Umbilical cord (tissue), 2 donors: ENCODE data around the gene TBCB. TPM values are rescaled to one million over a fixed set of nuclear protein-coding genes. Genes with fewer than 3 reads are reported as not detected.
"Not testable (repeated sequence)": the region's sequence is repeated elsewhere in the genome, so short reads cannot be mapped to it uniquely, and the experiment has no call there.

Experiments
- DNase-seq: peaks from one replicate; pipeline ENCODE4 v3.0.0-alpha.2; 2015; ENCODE audit warnings: low spot score
- total RNA-seq: library from RNA; depleted of rRNA; stranded (reverse); fragments of >200 nt; gene quantifications from one replicate; pipeline ENCODE4 v1.2.3, GENCODE V29; 2014; ENCODE audit warnings: low replicate concordance; ENCODE audit not compliant: insufficient read depth

The TBCB gene, protein sequence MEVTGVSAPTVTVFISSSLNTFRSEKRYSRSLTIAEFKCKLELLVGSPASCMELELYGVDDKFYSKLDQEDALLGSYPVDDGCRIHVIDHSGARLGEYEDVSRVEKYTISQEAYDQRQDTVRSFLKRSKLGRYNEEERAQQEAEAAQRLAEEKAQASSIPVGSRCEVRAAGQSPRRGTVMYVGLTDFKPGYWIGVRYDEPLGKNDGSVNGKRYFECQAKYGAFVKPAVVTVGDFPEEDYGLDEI
- total RNA-seq = 61.6 TPM

DNA sequence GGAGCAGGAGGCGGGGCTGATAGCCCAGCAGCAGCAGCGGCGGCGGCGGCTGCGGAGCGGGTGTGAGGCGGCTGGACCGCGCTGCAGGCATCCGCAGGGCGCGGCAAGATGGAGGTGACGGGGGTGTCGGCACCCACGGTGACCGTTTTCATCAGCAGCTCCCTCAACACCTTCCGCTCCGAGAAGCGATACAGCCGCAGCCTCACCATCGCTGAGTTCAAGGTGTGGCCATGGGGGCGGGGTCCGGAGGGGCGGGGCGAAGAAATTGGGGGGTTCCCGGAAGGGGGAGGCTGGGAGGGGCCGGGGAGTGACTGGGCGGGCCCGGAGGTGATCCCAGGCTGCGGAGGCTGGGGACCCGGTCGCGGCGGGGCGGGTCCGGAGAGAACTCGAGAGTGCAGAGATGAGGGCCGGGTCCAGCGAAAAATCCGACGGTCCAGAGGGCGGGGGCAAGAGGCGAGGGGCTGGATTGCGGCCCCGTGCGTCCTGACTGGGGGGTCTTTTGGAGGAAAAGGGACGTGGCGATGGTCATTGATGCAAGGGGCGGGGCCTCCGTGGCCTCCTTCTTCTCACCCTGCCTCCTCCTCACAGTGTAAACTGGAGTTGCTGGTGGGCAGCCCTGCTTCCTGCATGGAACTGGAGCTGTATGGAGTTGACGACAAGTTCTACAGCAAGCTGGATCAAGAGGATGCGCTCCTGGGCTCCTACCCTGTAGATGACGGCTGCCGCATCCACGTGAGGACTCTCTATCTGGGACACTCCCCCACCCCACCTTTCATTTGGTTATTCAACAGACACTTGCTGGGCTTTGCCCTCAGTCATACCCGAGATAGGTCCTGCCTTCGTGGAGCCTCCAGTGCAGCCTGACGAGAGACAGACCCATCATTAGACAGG lies at the start of gene TBCB:
Gene TBCB, plus strand, starts transcription at position 16 of the 891 bp plus-strand sequence. Its CDS starts 93 bp downstream, at position 109.
- DNase-seq = no peak

DNA sequence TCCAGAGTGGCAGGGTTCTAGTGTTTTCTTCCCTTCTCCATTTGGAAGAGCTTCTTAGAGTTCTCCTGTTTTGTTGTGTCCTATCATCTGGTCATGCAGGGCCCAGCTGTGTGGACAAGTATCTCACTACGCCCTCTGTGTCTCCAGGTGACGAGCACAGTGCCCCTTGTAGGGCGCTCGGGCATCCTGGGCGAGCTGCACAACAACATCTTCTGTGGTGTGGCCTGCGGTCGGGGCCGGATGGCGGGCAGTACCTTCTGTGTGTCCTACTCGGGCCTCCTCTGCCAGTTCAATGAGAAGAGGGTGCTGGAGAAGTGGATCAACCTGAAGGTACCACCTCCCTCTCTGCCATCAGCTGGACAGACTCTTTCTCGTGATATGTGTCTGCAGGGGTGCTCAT lies 47.6 kb upstream of the TBCB start:
- DNase-seq = no peak

DNA sequence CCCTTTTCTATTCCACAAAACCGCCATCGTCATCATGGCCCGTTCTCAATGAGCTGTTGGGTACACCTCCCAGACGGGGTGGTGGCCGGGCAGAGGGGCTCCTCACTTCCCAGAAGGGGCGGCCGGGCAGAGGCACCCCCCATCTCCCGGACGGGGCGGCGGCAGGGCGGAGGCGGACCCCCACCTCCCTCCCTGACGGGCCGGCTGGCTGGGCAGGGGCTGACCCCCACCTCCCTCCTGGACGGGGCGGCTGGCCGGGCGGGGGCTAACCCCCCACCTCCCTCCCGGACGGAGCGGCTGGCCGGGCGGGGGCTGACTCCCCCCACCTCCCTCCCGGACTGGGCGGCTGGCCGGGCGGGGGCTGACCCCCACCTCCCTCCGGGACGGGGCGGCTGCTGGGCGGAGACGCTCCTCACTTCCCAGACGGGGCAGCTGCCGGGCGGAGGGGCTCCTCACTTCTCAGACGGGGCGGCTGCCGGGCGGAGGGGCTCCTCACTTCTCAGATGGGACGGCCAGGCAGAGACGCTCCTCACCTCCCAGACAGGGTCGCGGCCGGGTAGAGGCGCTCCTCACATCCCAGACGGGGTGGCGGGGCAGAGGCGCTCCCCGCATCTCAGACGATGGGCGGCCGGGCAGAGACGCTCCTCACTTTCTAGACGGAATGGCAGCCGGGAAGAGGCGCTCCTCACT lies 46.3 kb upstream of the TBCB start:
- not testable (repeated sequence) for DNase-seq

DNA sequence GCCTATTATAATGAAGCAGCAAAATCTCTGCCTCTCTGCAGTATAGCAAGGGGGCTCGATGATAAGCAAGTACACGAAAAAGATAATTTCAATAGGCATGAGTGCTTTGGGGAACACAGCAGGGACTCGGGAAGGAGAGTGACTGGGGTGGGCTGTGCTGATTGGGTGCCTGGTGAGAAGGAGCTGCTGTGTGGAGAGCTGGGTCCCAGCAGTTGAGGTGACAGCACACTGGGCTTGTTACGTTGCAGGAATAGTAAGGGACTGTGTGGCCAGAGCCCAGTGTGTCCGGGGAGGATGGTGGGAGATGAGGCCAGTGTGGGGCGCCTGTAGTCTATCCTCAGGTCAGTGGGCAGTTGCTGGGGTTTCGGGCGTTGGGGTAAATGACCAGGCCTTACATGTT lies 43.2 kb upstream of the TBCB start:
- no peak for DNase-seq

- no peak for DNase-seq
These were observed 42.0 kb upstream of the TBCB start for GRCh38 chr19:36073121-36073876.

- DNase-seq = no peak
These were observed 35.8 kb upstream of the TBCB start for GRCh38 chr19:36079389-36079945.

GRCh38 chr19:36081385-36081784 lies 33.9 kb upstream of the TBCB start:
- DNase-seq = no peak

GRCh38 chr19:36081894-36082293 lies 33.4 kb upstream of the TBCB start:
- DNase-seq = no peak

- DNase-seq = no peak
These were observed 32.4 kb upstream of the TBCB start for GRCh38 chr19:36082916-36083315.

DNA sequence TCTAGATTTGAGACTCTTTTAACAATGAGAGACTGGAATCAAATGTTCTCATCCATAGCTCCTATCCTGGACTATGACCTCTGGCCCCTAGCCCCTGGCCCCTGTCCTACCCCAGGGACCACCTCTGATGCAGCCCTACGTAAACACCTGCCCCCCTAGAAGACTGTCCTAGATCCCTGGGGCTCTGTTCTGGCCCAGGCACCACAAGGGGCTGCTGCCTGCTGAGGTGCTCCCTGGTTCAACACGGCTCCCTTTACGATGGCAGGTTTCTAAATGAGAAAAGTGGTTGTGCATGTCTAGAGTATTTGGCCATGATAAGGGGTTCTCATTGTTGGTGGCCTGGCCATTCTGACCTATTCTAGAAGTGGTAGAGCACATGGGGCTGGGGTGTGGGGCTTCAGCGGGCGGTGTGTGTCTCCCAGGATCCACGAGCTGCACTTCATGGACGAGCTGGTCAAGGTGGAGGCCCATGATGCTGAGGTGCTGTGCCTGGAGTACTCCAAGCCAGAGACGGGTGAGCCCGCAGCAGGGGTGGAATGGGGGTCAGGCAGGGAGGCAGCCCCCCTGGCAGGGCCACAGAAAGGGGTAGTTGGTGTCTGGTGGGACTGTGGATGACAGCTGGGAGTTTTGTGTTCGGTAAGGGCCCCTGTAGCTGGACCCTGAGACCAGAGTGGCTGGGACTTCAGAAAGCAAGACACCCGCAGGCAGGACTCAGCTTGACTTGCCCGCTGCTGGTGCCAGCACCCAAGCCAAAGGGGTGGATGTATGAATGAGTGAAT lies 30.8 kb upstream of the TBCB start:
- DNase-seq = no peak

DNA sequence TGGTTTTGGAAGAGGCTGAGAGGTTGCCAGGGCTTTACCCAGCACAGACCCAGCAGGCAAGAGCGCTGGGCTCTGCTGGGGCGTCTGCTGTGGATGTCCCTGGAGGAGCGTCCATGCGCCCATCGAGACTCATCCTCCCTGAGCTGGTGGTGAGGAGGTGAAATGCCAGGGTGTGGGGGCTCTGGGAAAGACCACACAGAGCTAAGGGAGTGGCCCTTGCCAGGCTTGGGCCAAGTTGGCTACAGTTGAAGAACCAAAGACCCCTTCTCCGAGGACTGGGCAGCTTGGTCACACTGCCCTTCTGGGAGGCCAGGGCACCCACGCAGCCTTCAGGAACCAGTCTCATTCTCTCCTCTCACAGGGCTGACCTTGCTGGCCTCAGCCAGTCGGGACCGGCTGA lies 28.9 kb upstream of the TBCB start:
- DNase-seq = no peak

- DNase-seq = no peak
These were observed 25.4 kb upstream of the TBCB start for GRCh38 chr19:36089847-36090246.

DNA sequence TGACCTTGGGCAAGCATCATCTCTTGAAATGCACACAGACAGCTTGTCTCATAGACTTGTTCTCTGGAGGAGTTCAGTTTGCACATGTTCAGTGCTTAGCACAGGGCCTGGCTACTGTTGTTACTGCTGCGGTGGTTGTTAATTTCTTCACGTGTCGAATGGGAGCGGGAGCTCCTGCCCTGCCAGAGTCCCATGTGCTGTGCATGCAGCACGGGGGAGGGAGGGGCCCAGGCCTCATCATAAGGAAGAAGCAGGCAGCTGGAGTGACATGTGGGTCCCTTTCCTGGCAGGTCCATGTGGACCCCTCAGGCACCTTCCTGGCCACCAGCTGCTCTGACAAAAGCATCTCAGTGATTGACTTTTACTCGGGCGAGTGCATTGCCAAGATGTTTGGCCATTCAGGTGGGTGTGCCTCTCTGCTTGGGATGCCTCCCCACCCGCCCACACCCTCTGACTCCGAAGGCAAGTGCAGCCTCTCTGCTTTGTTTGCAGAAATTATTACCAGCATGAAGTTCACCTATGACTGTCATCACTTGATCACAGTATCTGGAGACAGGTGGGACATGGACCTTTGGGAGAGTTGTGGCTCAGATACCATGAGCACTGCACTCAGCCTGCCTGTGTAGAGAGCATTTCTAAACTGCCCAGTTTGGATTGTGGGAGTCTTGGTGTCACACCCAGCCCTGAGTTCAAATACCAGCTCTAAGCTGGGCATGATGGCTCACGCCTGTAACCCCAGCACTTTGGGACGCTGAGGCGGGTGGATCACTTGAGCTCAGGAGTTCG lies 24.2 kb upstream of the TBCB start:
- DNase-seq = no peak

DNA sequence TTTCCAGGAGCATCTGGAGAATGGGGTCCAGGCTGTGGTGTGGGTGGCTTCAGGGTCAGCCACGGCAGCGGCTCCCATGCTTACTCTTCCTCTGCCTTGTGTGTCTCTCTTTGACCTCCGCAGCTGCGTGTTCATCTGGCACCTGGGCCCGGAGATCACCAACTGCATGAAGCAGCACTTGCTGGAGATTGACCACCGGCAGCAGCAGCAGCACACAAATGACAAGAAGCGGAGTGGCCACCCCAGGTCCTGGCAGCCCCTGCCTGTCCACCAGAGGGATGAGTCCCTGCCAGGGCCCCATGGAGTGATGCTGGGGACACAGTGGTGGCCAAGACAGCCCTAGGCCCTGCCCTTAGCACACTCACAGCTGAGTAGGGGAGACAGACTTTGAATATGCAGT lies 22.7 kb upstream of the TBCB start:
- DNase-seq = no peak

DNA sequence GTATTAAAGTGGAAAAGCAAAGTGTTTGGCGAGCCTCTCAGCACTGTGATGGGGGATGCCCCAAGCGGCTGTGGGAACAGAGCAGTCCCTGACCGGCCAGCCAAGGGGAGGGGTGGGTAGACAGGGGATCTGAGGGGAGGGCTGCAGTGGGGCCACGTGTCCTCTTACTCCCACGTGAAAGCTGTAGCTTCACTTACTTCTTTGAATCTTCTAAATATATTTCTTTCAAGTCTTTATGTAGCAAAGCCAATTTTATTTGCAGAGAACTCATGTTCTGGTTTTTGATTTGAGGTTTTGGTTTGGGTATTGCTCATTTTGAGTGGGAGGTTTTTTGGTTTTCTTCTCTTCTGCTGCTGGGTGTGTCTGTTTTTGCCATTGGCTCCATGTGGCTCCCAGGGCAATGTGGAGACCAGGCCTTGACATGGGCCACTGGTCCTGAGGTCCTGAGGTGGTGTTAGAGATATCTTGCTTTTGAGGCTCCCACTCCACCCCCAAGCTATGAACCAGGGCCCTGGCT lies 22.1 kb upstream of the TBCB start:
- DNase-seq = no peak

DNA sequence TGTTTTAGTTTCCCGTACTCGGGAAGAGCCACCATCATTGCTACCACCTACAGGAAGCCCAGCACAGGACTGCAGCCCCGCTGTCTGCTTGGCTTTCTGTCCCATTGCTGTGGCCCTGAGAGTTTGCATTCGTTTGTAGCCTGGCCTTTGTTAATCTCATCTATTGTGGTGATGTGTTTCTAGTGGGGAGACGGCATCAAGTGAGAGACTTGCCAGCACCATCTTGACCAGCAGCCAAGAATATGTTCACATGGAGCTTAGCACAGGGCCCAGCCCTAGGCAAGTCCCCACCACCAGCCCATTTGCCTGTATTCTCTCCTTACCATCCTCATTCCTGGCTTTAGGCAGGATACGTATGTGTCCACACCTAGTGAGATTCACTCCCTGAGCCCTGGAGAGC lies 21.6 kb upstream of the TBCB start:
- no peak for DNase-seq

DNA sequence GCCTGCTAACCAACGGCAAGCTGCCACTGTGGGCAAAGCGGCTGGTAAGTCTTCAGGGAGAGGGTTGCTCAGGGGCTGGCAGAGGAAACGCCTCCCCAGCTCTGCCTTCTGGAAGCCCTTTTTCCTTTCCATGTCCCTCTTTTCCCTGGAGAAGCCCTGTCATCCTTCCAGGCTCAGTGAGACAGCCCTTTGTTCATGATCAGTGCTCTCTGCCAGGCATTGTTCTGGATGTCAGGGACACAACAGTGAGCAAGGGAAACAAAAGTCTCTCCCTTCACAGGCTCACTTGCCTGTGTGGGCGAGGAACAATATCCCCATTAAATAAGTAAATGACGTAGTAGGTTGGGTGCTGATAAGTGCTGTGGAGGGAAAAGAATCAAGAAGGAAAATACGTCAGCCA lies 18.2 kb upstream of the TBCB start:
- no peak for DNase-seq

DNA sequence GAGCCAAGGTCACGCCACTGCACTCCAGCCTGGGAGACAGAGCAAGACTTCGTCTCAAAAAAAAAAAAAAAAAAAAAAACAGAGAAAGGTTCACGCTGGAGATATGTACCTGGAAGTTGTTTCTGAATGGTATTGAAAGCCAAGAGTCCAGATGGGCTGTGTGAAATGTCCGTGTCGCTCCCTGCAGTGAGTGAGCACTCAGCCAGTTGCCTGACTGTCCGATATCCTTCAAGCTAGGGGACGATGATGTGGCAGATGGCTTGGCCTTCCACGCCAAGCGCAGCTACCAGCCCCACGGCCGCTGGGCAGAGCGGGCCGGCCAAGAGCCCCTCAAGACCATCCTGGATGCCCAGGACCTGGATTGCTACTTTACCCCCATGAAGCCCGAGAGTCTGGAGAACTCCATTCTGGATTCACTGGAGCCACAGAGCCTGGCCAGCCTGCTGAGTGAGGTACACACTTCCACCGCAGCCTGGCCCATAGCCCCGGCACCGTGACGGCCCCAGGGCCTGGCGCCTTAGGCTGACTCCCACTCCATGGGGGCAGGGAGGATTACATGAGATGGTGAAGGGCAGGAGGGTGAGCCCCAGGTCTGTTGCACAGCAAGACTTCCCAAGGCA lies 16.0 kb upstream of the TBCB start:
- DNase-seq = no peak

- DNase-seq = no peak
These were observed 14.8 kb upstream of the TBCB start for GRCh38 chr19:36100476-36100875.
